BLaER1 (cell line): ENCODE measurements around the gene LAMP5.

Experiments
- H3K27ac ChIP-seq: shearing (Covaris generic); formaldehyde crosslinking; 2 replicates; pipeline ENCODE4 v1.8.1; 2022
- H3K27me3 ChIP-seq: shearing (Covaris generic); formaldehyde crosslinking; 2 replicates; pipeline ENCODE4 v1.8.1; 2022
- H3K36me3 ChIP-seq: shearing (Covaris generic); formaldehyde crosslinking; 2 replicates; pipeline ENCODE4 v1.8.1; 2022
- H3K4me1 ChIP-seq: shearing (Covaris generic); formaldehyde crosslinking; 2 replicates; pipeline ENCODE4 v1.8.1; 2022
- H3K4me2 ChIP-seq: shearing (Covaris generic); formaldehyde crosslinking; 2 replicates; pipeline ENCODE4 v1.8.1; 2022
- H3K4me3 ChIP-seq: shearing (Covaris generic); formaldehyde crosslinking; 2 replicates; pipeline ENCODE4 v1.8.1; 2022
- H3K9ac ChIP-seq: shearing (Covaris generic); formaldehyde crosslinking; 2 replicates; pipeline ENCODE4 v1.8.1; 2022
- H3K9me3 ChIP-seq: shearing (Covaris generic); formaldehyde crosslinking; 2 replicates; pipeline ENCODE4 v1.8.1; 2022
- H4K20me1 ChIP-seq: shearing (Covaris generic); formaldehyde crosslinking; 2 replicates; pipeline ENCODE4 v1.8.1; 2022
- Cebpa-rat ChIP-seq: shearing (Covaris generic); IDR thresholded peaks from 2 replicates; pipeline ENCODE4 v1.8.1; 2022

Gene LAMP5

DNA sequence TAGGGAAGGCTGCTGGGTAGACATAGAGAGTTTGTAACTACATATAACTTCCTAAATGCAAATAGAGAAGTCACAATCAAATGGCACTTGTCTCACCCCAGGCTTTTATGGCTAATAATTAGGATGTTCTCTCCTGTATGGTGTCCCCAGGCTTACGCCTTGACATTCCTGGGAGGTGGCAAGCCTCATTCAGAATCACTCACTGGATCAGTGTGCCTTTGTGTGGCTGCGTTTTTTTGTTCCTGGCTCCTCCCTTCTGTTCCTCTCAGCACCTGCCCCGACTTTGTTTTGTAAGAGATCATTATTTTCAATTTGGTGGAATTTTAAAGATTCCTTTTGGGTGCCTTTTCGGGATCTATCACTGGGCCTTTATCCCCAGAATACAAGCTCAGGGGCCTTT is 5.7 kb downstream of the LAMP5 start:
- Histone ChIP-seq H3K4me3 (no peak overlapping the region), H3K27ac (no peak overlapping the region), H4K20me1 (peaks cover 8% of the 10 kb centered on the region; the same call in 1 of the 2 replicates), H3K9me3 (peaks cover 25% of the 10 kb centered on the region), H3K9ac (no peak overlapping the region), H3K4me1 (no peaks in the 10 kb centered on the region), H3K27me3 (peaks cover 42% of the 10 kb centered on the region), H3K4me2 (no peak overlapping the region), H3K36me3 (no peaks in the 10 kb centered on the region)
- TF ChIP-seq Cebpa-rat, result no peak

DNA sequence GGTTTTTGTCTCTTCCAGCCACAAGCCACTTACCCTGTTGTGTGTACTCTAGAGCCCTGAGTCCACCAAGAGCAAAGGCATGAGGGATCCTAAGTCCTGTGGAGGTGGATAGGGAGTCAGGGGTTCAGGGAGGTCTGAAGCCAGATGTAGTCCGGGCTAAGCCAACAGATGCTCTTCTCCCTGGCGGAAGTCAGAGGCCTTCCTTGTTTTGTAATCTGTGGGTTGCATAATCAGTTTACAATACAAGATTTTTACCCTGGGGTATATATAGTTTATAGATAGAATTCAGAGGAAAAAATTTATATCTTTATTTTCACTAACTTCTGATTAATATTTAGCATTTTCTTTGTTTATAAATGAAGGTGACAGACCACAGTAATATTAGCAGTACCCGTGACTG is 9.2 kb downstream of the LAMP5 start:
- Histone ChIP-seq H3K27ac (no peak overlapping the region), H3K4me3 (no peak overlapping the region), H3K4me1 (no peaks in the 10 kb centered on the region), H3K9me3 (no peaks in the 10 kb centered on the region), H3K36me3 (no peaks in the 10 kb centered on the region), H3K9ac (no peak overlapping the region), H3K4me2 (no peak overlapping the region), H3K27me3 (peaks cover 6% of the 10 kb centered on the region), H4K20me1 (no peaks in the 10 kb centered on the region)
- no peak for TF ChIP-seq Cebpa-rat

DNA sequence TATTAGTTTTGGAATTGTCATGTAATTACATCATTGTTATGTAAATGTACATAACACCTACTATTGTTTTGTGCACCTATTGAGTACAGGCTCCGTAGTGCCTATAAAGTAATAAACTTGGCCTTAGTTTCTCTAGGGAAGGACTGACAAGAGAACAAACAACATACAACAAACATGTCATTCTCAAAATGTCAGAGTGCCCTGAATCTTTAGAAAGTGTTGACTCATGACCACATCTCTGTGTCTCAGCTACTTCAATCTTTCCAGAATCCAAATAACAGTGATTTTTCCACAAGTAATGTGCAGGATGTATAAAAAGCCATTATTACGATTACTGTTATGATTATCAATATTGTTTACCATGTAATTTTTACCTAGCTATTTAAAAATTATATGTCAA is 17.2 kb downstream of the LAMP5 start:
- no peaks in the 10 kb centered on the region for H3K4me1 ChIP-seq
- no peak overlapping the region for H3K4me2 ChIP-seq
- no peaks in the 10 kb centered on the region for H3K36me3 ChIP-seq
- no peak for TF ChIP-seq Cebpa-rat
- H3K27me3 ChIP-seq, result no peaks in the 10 kb centered on the region
- H3K27ac ChIP-seq, result no peak overlapping the region
- H4K20me1 ChIP-seq, result no peaks in the 10 kb centered on the region
- no peak overlapping the region for H3K4me3 ChIP-seq
- no peaks in the 10 kb centered on the region for H3K9me3 ChIP-seq
- H3K9ac ChIP-seq, result no peak overlapping the region

DNA sequence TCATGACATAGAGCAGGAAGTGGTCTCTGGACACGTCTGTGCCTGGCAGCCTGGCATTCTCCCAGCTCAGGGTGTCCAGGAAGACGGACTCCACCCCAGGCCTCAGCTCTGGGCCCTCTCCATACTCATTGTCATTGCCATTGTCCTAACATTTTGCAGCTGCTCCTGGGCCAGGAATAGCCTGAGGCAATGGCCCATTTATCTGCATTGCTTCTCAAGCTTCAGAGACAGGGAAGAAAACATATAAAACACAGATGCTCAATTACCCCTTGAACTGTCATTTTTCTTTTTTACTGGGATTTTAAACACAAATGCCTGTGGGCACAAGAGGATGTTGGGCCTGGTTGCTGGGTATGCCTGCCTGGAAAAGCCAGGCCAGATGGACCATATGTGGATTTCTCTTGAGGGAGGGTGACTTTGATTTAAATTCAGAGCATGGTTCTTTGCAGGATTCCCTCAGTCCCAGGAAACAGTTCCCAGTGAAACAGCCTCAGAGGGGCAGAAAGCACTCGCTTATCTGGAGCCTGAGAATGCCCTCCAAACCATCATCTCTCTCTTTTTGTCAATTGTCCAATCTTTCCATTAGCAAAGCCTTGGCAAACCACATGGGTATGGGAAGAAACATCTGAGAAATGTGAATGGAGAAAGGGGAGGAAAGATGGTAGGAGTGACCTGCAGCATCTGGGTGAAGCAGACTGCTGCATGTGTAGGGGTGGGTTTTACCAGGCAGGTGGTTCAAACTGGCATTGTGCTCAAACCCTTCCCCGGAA is 17.9 kb downstream of the LAMP5 start:
- no peak for TF ChIP-seq Cebpa-rat
- no peaks in the 10 kb centered on the region for H3K27me3 ChIP-seq

DNA sequence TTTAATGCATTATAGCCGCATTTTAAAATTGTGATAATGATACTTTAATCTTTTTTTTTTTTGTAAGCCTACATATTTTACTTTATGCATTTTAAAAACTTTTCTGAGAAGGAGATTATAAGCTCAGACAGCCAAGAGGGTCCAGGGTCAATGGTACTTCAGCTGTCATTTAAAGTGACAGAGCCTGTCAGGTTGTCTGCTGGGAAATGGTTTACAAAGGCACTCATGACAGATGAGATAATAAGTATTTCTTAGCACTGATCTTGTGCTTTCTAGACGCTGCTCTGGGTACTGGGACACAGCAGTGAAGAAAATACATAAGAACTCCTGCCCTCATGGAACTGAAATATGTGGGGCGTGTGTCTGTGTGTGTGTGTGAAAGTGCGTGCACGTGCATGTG is 19.6 kb downstream of the LAMP5 start:
- Histone ChIP-seq H3K36me3 (no peaks in the 10 kb centered on the region), H3K9ac (no peak overlapping the region), H3K4me2 (no peak overlapping the region), H4K20me1 (no peaks in the 10 kb centered on the region), H3K9me3 (no peaks in the 10 kb centered on the region), H3K27ac (no peak overlapping the region), H3K4me1 (no peaks in the 10 kb centered on the region), H3K4me3 (no peak overlapping the region), H3K27me3 (no peaks in the 10 kb centered on the region)
- no peak for TF ChIP-seq Cebpa-rat

More for the DNA sequence above, 17.9 kb downstream of the LAMP5 start:
- Histone ChIP-seq H3K4me2 (no peak overlapping the region), H3K9ac (no peak overlapping the region), H3K4me3 (no peak overlapping the region), H3K9me3 (no peaks in the 10 kb centered on the region), H3K27ac (no peak overlapping the region), H4K20me1 (no peaks in the 10 kb centered on the region), H3K4me1 (no peaks in the 10 kb centered on the region), H3K36me3 (no peaks in the 10 kb centered on the region)

DNA sequence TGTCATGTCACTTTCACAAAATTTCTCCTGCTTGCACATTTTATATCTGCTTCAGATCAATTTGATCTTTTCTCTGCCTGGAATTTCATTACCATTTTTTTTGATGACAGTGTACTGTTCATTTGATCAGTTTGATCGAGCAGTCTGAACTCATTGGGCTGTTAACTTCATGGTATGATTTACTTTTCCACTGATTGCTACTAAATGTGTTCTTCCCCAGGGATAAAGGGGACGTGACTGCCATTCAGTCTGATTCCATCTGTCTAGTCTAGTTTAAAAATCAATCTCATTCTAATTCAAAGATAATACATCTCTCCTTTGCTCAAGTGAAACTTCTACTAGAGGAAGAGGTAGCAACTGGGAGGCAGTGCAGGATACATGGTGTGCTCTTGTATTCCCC is 21.1 kb downstream of the LAMP5 start:
- Histone ChIP-seq H3K27me3 (no peaks in the 10 kb centered on the region), H4K20me1 (no peaks in the 10 kb centered on the region), H3K4me2 (no peak overlapping the region), H3K27ac (no peak overlapping the region), H3K9me3 (no peaks in the 10 kb centered on the region), H3K4me1 (peaks cover 13% of the 10 kb centered on the region), H3K4me3 (no peak overlapping the region), H3K36me3 (no peaks in the 10 kb centered on the region), H3K9ac (no peak overlapping the region)
- TF ChIP-seq Cebpa-rat, result no peak

DNA sequence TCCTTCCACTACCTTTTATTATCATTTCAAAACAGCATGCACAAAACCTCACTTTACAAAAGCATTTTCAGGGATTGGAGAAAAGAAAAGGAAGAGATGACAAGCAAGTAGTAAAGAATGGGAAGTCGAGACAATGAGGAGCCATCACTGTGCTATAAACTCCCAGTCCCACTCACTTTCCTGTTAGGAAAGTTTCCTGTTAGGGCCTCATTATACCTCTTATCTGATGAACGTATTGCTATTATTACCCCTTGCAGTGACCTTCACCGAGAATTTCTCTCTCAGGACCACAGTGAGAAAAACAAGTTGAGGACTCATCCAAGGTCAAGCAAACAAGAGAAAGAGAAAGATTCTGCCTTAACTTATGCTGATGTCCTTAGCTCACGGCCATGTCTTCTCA is 28.8 kb downstream of the LAMP5 start:
- H3K4me3 ChIP-seq, result no peak overlapping the region
- H3K9me3 ChIP-seq, result no peaks in the 10 kb centered on the region
- peaks cover 13% of the 10 kb centered on the region for H3K4me1 ChIP-seq
- no peak overlapping the region for H3K27ac ChIP-seq
- no peak for TF ChIP-seq Cebpa-rat
- H3K36me3 ChIP-seq, result no peaks in the 10 kb centered on the region
- H3K9ac ChIP-seq, result no peak overlapping the region
- H3K4me2 ChIP-seq, result no peak overlapping the region
- no peaks in the 10 kb centered on the region for H3K27me3 ChIP-seq
- H4K20me1 ChIP-seq, result no peaks in the 10 kb centered on the region

DNA sequence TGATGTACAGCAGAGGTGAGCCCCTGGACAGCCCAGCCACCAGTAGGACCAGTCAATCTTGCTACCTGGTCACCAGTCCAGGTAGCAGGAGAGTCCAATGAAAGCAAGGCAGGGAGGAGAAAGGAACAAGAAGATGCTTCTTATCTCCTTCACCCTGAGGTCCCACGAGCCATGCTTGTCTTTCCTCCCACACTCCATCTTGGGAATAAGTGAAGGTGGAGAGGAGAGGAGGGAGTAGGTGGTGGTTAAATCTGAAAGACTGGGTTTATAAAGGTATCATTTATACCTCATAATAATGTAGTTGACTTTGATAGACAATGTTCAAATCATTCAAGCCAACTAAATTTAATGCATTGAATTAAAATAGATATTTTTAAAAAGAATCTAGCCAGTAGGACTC is 35.9 kb downstream of the LAMP5 start:
- TF ChIP-seq Cebpa-rat, result no peak
- H3K4me2 ChIP-seq, result no peak overlapping the region
- no peaks in the 10 kb centered on the region for H3K36me3 ChIP-seq
- H3K4me1 ChIP-seq, result no peaks in the 10 kb centered on the region; the same call in 1 of the 2 replicates
- no peaks in the 10 kb centered on the region for H3K9me3 ChIP-seq
- H4K20me1 ChIP-seq, result no peaks in the 10 kb centered on the region
- H3K27me3 ChIP-seq, result no peaks in the 10 kb centered on the region
- no peak overlapping the region for H3K4me3 ChIP-seq
- no peak overlapping the region for H3K27ac ChIP-seq
- no peak overlapping the region for H3K9ac ChIP-seq

DNA sequence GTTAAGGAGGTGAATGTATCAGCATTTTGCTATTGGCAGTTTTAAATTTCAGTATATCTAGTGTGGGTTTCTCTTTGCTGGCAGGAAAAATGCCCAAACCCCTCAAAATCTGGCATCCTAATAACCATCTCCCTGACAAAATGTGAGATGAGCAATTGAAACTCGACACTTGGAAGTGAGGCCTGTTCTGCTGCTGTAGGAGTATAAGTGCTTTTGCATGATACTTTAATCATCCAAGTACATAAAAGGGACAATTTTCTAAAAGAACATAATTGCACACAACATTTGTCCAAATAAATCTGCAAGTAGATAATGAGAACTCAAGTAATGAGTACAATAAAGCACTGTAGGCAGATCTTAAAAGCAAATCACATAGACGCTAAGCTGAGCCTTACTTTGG is 36.5 kb downstream of the LAMP5 start:
- Histone ChIP-seq H3K27me3 (no peaks in the 10 kb centered on the region), H4K20me1 (no peaks in the 10 kb centered on the region), H3K9me3 (no peaks in the 10 kb centered on the region), H3K4me3 (no peak overlapping the region), H3K27ac (no peak overlapping the region), H3K36me3 (no peaks in the 10 kb centered on the region), H3K9ac (no peak overlapping the region), H3K4me1 (no peaks in the 10 kb centered on the region; the same call in 1 of the 2 replicates), H3K4me2 (no peak overlapping the region)
- no peak for TF ChIP-seq Cebpa-rat

DNA sequence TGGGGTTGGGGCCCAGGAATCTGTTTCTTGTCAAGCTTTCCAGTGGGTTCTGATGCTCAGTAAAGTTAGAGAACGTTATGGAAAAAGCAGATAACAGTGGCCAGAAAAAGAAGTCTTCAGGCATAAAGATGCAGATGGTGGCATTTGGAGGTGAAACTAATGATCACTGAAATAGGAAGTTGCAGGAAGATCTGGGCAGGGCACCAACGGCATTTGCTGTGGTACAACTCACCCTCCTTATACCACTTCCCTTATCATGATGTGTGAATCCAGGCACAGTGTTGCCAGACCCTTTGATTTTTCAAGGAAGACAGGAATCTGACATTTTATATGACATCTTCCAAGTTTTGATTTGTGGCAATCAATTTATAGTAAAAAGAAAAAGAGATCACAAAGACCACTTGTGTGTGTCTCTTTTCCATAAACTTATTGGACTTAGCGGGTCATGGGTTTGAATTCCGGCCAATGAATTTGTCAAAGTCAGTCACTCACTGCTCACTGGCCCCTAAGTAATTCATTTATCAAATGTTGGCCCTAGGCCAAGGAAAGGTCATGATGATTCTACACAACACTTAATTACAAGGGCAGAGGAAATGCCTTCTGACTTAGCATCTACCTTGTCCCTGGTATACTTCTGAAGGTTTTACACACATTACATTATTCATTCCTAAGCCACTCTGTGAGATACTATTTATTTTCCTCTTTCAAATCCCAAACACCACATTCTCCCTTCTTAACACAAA is 37.6 kb downstream of the LAMP5 start:
- Histone ChIP-seq H3K9ac (no peak overlapping the region), H3K4me1 (no peaks in the 10 kb centered on the region; the same call in 1 of the 2 replicates), H3K36me3 (no peaks in the 10 kb centered on the region), H3K4me3 (no peak overlapping the region), H3K9me3 (no peaks in the 10 kb centered on the region), H3K4me2 (no peak overlapping the region), H3K27me3 (no peaks in the 10 kb centered on the region), H4K20me1 (no peaks in the 10 kb centered on the region), H3K27ac (no peak overlapping the region)
- no peak for TF ChIP-seq Cebpa-rat
